Measurements from ENCODE around the gene SLC39A7. TPM values are rescaled to one million over a fixed set of nuclear protein-coding genes. Genes with fewer than 3 reads are reported as not detected.
A peak's percentile ranks its signal among the peaks of the same experiment; 100 is the strongest.

The SLC39A7 gene
- polyA plus RNA-seq, 1 experiment = 151 TPM

GRCh38 chr6:33193619-33194018, 7.0 kb upstream of the SLC39A7 start:
- ChIA-PET CTCF (interaction anchor here (1.0 to 1.4 kb wide), 4 partner anchors 32 to 55 kb away, joined by 3 to 4 read pairs (median 3); no protein-coding TSS in a partner anchor), POLR2A (no interaction called here)
- Histone ChIP-seq H3K36me3 (ENCODE audit: control insufficient read depth, insufficient read depth, low read length) (peaks cover 15% of the 10 kb centered on the region), H3K27me3 (ENCODE audit: control insufficient read depth, insufficient read depth, low read length) (peaks cover 17% of the 10 kb centered on the region), H3K4me3 (ENCODE audit: low read depth, low read length) (no peak overlapping the region)
- TF ChIP-seq CTCF (IDR thresholded peaks at IDR 0.05; ENCODE audit: insufficient read depth, low read depth, low read length) = no peak
- DNase-seq (ENCODE audit: low read depth) = no peak

- H3K36me3 ChIP-seq (ENCODE audit: control insufficient read depth, insufficient read depth, low read length) = peaks cover 15% of the 10 kb centered on the region
- CTCF ChIA-PET = interaction anchor here (1.0 to 1.4 kb wide), 3 partner anchors 32 to 54 kb away, joined by 3 to 5 read pairs (median 3); no protein-coding TSS in a partner anchor
- POLR2A ChIA-PET = no interaction called here
Measured at GRCh38 chr6:33194431-33194979, 6.2 kb upstream of the SLC39A7 start.

GRCh38 chr6:33195304-33196165, 5.1 kb upstream of the SLC39A7 start:
- CTCF ChIA-PET = interaction anchor here (0.8 to 4.9 kb wide), 4 partner anchors 12 to 53 kb away, joined by 3 to 21 read pairs (median 4); no protein-coding TSS in a partner anchor
- POLR2A ChIA-PET = no interaction called here
- Histone ChIP-seq H3K36me3 (ENCODE audit: control insufficient read depth, insufficient read depth, low read length) (peaks cover 15% of the 10 kb centered on the region), H3K4me3 (ENCODE audit: low read depth, low read length) (no peak overlapping the region), H3K27me3 (ENCODE audit: control insufficient read depth, insufficient read depth, low read length) (peaks cover 13% of the 10 kb centered on the region)
- DNase-seq (ENCODE audit: low read depth) = no peak
- no peak for TF ChIP-seq CTCF (IDR thresholded peaks at IDR 0.05; ENCODE audit: insufficient read depth, low read depth, low read length)

More at GRCh38 chr6:33194431-33194979, 6.2 kb upstream of the SLC39A7 start:
- no peak for DNase-seq (ENCODE audit: low read depth)
- Histone ChIP-seq H3K4me3 (ENCODE audit: low read depth, low read length) (no peak overlapping the region), H3K27me3 (ENCODE audit: control insufficient read depth, insufficient read depth, low read length) (peaks cover 14% of the 10 kb centered on the region)
- no peak for TF ChIP-seq CTCF (IDR thresholded peaks at IDR 0.05; ENCODE audit: insufficient read depth, low read depth, low read length)

- TF ChIP-seq CTCF (IDR thresholded peaks at IDR 0.05; ENCODE audit: insufficient read depth, low read depth, low read length) = peak; percentile 71
- H3K4me3 ChIP-seq (ENCODE audit: low read depth, low read length) = no peak overlapping the region
- H3K27me3 ChIP-seq (ENCODE audit: control insufficient read depth, insufficient read depth, low read length) = peaks cover 3% of the 10 kb centered on the region
- CTCF ChIA-PET = interaction anchor here (0.7 to 4.9 kb wide), 18 partner anchors 8 to 642 kb away, joined by 3 to 21 read pairs (median 4); partner anchors contain the start of genes RING1, RPS18 and VPS52
- POLR2A ChIA-PET = no interaction called here
- H3K36me3 ChIP-seq (ENCODE audit: control insufficient read depth, insufficient read depth, low read length) = peaks cover 19% of the 10 kb centered on the region
- DNase-seq (ENCODE audit: low read depth) = no peak
Measured at GRCh38 chr6:33197431-33198048, 3.1 kb upstream of the SLC39A7 start.
